ENCODE data around the gene NONO. TPM values are rescaled to one million over a fixed set of nuclear protein-coding genes. Genes with fewer than 3 reads are reported as not detected.
"Not testable (repeated sequence)": the region's sequence is repeated elsewhere in the genome, so short reads cannot be mapped to it uniquely, and the experiment has no call there.

Gene NONO
- polyA plus RNA-seq, 1 experiment = 233 TPM

DNA sequence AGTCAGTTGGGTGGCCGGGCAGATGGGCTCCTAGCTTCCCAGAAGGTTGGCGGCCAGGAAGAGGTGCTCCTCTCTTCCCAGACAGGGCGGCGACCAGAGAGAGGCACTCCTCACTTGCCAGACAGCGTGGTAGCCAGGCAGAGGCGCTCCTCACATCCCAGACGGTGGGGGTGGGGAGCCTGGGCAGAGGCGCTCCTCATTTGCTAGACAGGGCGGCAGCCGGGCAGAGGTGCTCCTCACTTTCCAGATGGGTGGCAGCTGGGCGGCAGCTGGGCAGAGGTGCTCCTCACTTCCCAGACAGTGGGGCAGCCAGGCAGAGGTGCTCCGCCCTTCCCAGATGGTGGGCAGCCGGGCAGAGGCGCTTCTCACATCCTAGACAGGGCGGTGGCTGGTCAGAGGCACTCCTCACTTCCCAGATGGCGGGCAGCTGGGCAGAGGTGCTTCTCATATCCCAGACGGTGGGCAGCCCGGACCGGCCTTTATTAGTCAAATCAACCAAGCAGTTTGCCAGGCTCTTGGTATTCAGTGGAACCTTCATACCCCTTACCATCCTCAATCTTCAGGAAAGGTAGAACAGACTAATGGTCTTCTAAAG is 13.5 kb upstream of the NONO start:
- POLR2A ChIA-PET = no interaction called here
- CTCF ChIA-PET = no interaction called here
- no peak for DNase-seq (ENCODE audit: low read depth)
- H3K4me3 ChIP-seq (ENCODE audit: low read depth, low read length) = no peak overlapping the region
- H3K27me3 ChIP-seq (ENCODE audit: control insufficient read depth, insufficient read depth, low read length) = no peaks in the 10 kb centered on the region
- TF ChIP-seq CTCF (IDR thresholded peaks at IDR 0.05; ENCODE audit: insufficient read depth, low read depth, low read length) = no peak
- no peaks in the 10 kb centered on the region for H3K36me3 ChIP-seq (ENCODE audit: control insufficient read depth, insufficient read depth, low read length)

- DNase-seq (ENCODE audit: low read depth); H3K36me3 ChIP-seq (ENCODE audit: control insufficient read depth, insufficient read depth, low read length); CTCF ChIA-PET; POLR2A ChIA-PET; H3K27me3 ChIP-seq (ENCODE audit: control insufficient read depth, insufficient read depth, low read length); H3K4me3 ChIP-seq (ENCODE audit: low read depth, low read length): not testable (repeated sequence)
Measured at GRCh38 chrX:71272313-71272712, 11.1 kb upstream of the NONO start.

GRCh38 chrX:71281300-71281699 is 2.1 kb upstream of the NONO start:
- CTCF ChIA-PET; H3K4me3 ChIP-seq (ENCODE audit: low read depth, low read length); H3K36me3 ChIP-seq (ENCODE audit: control insufficient read depth, insufficient read depth, low read length); DNase-seq (ENCODE audit: low read depth); POLR2A ChIA-PET; H3K27me3 ChIP-seq (ENCODE audit: control insufficient read depth, insufficient read depth, low read length): not testable (repeated sequence)

- ChIA-PET CTCF (no interaction called here), POLR2A (interaction anchor here (0.8 to 0.9 kb wide), 3 partner anchors 19 to 83 kb away, joined by 3 to 5 read pairs (median 4); partner anchors contain the start of genes ITGB1BP2, TAF1 and ZMYM3)
- no peaks in the 10 kb centered on the region for H3K27me3 ChIP-seq (ENCODE audit: control insufficient read depth, insufficient read depth, low read length)
- peak; percentile 9 for DNase-seq (ENCODE audit: low read depth)
- TF ChIP-seq CTCF (IDR thresholded peaks at IDR 0.05; ENCODE audit: insufficient read depth, low read depth, low read length) = no peak
- H3K4me3 ChIP-seq (ENCODE audit: low read depth, low read length) = peak overlapping the region; percentile 35
- no peaks in the 10 kb centered on the region for H3K36me3 ChIP-seq (ENCODE audit: control insufficient read depth, insufficient read depth, low read length)
Measured at GRCh38 chrX:71282514-71283402, 677 bp upstream of the NONO start.

DNA sequence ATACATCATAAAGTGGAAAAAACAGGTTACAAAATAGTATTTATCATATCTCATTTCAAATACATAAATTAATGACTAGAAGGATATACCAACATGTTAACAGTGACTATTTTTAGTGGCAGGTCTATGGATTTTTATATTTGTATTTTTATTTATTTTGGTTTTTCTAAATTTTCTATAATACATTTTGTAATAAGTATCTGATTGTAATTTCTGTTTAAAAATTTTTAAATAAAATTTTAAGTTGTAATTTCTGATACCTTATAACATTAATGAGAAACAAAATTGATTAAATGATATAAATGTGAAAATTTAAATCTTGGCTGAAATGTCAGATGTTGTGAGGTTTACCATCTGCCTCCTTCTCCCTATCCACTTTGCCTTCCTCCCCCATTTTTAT is 2.5 kb downstream of the NONO start:
- CTCF ChIA-PET = no interaction called here
- peak overlapping the region; percentile 72; the same call in 1 of the 2 replicates for H3K4me3 ChIP-seq (ENCODE audit: low read depth, low read length)
- no peak for DNase-seq (ENCODE audit: low read depth)
- no peaks in the 10 kb centered on the region for H3K36me3 ChIP-seq (ENCODE audit: control insufficient read depth, insufficient read depth, low read length)
- H3K27me3 ChIP-seq (ENCODE audit: control insufficient read depth, insufficient read depth, low read length) = no peaks in the 10 kb centered on the region
- TF ChIP-seq CTCF (IDR thresholded peaks at IDR 0.05; ENCODE audit: insufficient read depth, low read depth, low read length) = no peak
- POLR2A ChIA-PET = no interaction called here

- Histone ChIP-seq H3K27me3 (ENCODE audit: control insufficient read depth, insufficient read depth, low read length) (no peaks in the 10 kb centered on the region), H3K36me3 (ENCODE audit: control insufficient read depth, insufficient read depth, low read length) (peaks cover 3% of the 10 kb centered on the region; the same call in 1 of the 2 replicates), H3K4me3 (ENCODE audit: low read depth, low read length) (no peak overlapping the region)
- TF ChIP-seq CTCF (IDR thresholded peaks at IDR 0.05; ENCODE audit: insufficient read depth, low read depth, low read length) = no peak
- POLR2A ChIA-PET = no interaction called here
- CTCF ChIA-PET = no interaction called here
- DNase-seq (ENCODE audit: low read depth) = no peak
Measured at GRCh38 chrX:71291381-71291780, 7.9 kb downstream of the NONO start.

Measured in BJ (cell line).